COLO668 (cell line): ENCODE data around the gene ATP8A2.
"Not testable (repeated sequence)": the region's sequence is repeated elsewhere in the genome, so short reads cannot be mapped to it uniquely, and the experiment has no call there.

Source experiments
- DNase-seq: peaks from one replicate; lab custom pipeline; 2025; ENCODE audit not compliant: unreplicated experiment; lab: John Stamatoyannopoulos, UW

The ATP8A2 gene

DNA sequence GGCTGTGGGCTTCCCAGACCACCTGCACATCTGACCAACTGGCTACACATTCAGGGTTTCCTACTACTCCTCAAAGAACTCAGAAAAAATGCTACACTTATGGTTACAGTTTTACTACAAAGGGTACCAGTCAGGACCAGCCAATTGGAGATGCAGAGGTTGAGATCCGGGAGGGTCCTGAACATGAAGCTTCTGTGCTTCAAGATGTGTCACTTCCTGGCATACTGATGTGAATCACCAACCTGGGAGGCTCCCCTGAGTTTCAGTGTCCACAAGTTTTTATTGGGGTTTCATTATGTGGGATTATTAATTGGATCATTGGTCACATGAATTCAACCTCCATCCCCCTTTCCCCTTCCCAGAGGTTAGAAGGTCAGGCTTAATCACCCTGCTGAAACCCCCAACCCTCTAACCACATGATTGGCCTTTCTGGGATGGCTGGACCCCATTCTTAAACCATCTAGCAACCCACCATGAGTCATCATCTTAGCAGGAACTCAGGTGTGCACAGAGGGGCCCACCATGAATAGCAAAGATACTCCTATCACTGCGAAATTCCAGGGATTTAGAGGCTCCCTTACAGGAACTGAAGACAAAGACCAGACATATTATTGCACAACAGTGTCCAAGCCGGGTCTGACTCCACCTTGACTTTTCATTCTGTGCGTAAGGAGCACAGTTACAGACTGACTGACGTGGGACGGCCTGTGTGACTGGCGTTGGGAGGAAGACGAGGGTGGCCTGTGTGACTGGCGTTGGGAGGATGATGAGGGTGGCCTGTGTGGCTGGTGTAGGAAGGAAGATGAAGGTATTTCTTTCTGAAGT is 90.7 kb downstream of the ATP8A2 start:
- no peak for DNase-seq

DNA sequence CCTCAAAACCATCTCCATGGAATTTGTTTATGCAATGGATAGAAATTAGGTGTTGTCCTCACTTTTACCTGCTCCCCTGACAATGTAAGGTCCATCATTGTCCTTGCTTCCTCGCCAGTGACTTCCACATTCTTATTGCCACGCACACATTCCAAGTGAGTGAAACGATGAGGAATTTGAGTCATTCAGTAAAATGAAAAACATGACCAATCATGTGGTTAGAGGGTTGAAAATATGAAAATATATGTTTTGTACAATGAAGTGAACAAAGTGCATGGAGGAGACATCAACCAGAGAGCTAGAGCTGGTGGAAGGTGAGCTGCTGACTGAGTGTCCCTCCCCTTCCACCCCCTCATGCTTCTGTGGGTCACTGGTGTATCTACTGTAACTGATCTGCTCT is 91.7 kb downstream of the ATP8A2 start:
- DNase-seq = no peak

GRCh38 chr13:25466880-25467279 is 95.1 kb downstream of the ATP8A2 start:
- DNase-seq = no peak

GRCh38 chr13:25468325-25469168 is 96.8 kb downstream of the ATP8A2 start:
- peak; percentile 72 for DNase-seq

DNA sequence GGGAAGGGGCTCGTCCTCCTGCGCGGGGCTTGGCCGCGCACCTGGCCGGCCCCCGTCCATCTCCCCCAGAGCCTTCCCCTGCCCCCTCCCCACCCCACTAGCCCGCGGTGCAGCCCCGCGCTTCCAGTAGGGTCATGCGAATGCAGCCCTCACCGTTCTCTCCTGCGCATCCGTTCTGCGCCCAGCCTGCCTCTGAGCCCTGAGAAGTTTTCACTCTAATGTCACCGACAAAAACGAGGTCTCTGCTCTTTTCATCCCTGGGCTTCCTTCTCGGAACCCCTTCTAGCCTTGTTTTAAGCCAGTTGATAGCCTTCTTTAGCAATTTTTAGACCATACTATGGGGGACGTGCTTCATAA is 97.4 kb downstream of the ATP8A2 start:
- no peak for DNase-seq

- DNase-seq = no peak
These were observed 102.1 kb downstream of the ATP8A2 start for GRCh38 chr13:25473864-25474263.

DNA sequence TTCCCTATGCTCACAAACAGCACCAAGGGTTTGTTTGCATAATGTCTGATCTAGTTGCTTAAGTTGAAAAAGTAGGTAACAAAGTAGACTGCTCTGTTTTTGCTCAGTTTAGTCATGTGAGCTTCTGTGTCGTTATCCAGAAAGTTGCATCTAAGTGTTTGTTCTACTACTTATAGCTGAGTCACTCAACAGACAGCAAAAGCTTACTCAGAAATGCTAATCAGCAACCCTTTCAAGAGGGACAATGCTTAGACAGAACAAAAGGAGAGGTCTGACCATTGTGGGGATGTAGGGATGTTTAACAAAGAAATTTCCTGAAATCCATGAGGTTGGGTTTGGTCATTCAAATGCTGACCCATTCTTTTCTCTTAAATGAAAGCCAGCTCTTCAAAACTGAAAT is 106.4 kb downstream of the ATP8A2 start:
- DNase-seq = no peak

- no peak for DNase-seq
These were observed 117.5 kb downstream of the ATP8A2 start for GRCh38 chr13:25489238-25489637.

DNA sequence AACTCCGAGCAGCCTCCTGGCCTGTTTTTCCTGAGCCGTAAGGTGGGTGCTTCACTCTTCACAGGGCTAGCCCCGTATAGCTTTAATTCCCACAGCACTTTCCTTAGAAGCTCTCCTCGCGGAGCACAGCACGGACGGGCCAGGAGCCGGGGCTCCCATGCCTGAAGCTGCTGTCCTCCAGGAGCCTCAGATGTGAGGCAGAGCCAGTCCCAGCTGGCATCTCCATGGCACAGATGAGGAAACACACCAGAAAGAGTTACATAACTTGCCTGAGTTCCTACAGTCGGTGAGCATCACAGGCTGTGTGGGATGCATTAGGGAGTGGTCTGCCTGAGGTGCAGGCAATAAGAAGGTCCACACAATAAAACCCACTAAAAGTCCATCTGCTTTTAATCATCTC is 118.5 kb downstream of the ATP8A2 start:
- no peak for DNase-seq

DNA sequence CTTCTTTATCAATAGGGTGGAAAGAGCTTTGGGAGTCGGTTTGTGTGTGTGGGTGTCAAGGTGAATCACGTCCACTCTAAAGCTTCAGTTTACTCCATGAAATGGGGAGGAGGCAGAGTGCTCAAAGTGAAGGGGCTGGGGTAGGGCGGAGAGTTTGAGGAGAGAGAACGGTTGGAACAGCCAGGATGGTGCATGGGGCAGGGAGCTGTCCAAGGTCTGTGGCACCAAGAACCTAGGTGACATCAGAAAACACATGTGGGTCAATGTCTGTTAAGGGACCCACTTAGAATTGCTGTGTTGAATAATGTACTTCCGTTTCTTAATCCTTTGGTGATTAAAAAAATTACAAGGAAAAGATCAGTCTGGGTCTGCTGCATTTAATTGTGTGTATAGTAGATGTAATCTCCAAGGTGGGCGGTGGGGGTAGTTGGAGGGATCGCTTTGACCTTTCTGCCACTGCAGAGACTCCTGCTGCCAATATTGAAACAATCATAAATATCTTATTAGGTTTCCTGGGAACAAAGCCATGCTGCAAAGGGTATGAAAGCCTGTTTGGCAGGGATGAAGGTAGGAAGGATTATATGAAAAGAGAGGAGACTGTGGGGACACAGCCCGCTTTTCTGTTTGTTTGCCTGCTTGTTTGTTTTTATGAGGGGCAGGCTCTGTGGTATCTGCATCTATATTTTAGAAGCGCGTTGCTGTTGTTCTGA is 122.3 kb downstream of the ATP8A2 start:
- no peak for DNase-seq

DNA sequence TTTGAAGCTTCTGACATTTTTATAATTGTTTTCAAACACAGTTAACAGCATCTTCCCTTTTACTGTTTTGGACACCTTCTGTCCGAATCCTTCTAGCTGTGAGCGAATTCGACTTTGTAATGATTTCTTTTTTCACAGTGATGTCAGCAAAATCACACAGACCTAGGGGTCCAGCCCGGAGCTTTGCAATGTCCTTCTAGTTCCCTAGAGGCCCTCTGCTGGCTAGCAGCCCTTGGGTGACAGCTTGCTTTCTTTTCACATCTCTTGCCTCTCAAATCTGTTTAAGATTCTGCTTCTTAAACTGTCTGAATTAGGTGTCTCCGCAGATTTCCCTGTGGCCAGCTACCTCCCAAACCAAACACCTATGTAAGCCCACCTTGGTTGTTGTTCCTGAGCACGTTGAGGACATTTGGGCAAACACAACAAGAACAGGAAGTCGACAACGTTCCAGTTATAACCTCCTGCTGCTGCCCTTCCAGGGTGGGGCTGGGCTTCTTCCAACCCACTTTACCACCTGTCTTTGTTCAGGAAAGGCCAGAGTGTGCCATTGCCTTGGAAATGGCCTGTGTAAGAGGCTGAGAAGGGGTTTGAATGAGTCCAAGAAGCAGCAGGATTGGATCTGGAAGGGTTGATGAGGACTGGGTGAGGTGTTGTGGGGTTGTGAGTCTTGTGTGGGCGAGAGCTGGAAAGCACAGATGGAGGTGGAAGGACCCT is 123.1 kb downstream of the ATP8A2 start:
- DNase-seq = no peak

DNA sequence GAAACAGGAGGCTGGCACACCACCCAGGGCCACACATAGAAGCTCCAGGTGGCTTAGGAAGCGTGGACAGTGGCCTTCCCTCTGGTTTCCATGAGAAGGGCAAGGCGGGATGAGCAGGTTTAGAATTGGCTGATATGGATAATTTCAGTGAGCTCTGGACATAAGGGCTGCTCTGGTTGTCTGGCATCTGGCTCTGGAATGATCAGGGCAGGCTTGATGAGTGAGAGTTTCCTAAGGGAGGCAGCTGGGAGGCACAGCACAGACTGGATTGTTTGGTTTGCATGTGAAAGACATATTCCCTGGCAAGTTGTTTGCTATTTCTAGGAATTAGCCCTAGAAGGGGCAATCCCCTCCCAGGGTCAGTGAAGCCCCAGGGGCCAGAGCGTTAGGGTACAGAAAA is 129.5 kb downstream of the ATP8A2 start:
- no peak for DNase-seq

- no peak for DNase-seq
These were observed 130.3 kb downstream of the ATP8A2 start for GRCh38 chr13:25502031-25502430.

- DNase-seq = no peak
These were observed 130.8 kb downstream of the ATP8A2 start for GRCh38 chr13:25502551-25502950.

GRCh38 chr13:25503856-25504255 is 132.1 kb downstream of the ATP8A2 start:
- DNase-seq = no peak

GRCh38 chr13:25507841-25508240 is 136.1 kb downstream of the ATP8A2 start:
- DNase-seq = no peak

DNA sequence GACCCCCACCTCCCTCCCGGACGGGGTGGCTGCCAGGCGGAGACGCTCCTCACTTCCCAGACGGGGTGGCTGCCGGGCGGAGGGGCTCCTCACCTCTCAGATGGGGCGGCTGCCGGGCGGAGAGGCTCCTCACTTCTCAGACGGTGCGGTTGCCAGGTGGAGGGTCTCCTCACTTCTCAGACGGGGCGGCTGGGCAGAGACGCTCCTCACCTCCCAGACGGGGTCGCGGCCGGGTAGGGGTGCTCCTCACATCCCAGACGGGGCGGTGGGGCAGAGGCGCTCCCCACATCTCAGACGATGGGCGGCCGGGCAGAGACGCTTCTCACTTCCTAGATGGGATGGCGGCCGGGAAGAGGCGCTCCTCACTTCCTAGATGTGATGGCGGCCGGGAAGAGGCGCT is 141.3 kb downstream of the ATP8A2 start:
- DNase-seq = not testable (repeated sequence)

GRCh38 chr13:25518441-25518840 is 146.7 kb downstream of the ATP8A2 start:
- DNase-seq = no peak

GRCh38 chr13:25525884-25526283 is 154.1 kb downstream of the ATP8A2 start:
- DNase-seq = no peak

DNA sequence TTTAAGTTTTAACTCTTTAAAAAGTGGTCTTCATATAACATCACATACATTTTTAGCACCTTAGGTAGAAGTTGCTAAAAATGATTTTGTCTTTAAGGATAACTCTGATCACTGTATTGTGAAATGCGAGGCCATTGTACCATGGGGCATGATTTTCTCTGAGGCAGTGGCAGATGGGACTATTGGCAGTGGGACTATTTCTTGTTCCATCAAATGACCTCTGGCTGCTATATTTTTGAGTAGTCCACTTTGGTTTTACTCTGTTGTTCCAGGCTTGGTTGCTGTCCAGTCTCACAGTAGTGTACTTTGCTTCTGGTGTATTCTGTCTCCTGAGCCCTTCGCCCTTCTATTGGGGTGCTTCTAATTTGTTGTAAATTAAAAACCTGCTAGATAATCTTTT is 156.5 kb downstream of the ATP8A2 start:
- DNase-seq = no peak

DNA sequence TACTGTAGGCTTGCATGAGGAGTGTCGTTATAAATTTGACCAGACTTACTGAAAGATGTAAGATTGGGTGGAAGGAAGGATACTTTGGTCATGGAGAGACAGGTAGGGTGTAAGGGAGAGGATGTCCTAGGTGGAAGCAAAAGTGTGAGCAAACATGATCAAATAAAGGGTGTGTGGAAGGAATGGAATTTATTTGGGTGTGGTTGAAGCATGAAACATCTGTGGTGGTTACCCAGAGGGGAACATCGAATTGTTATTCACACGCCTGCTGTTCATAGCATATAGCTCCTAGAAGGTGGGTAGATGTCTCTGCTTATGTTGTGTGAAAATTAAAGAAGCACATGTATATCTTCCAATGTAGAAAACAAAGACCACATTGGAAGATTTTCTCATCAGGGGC is 157.7 kb downstream of the ATP8A2 start:
- DNase-seq = no peak
